PC-3 (cell line): Measurements from ENCODE around the gene PTPRN2. TPM values are rescaled to one million over a fixed set of nuclear protein-coding genes. Genes with fewer than 3 reads are reported as not detected.

Experiments used
- ATAC-seq: fragments of 200-7000 bp; cut with Tn5 transposase; 2 replicates; pipeline ENCODE4 v1.9.1; 2020; ENCODE audit warnings: mild to moderate bottlenecking, moderate library complexity
- BruUV-seq: library from RNA; stranded (reverse); fragments of 400-500 nt; replicated peaks from 2 replicates; lab custom pipeline; 2021; lab: Mats Ljungman, UMichigan
- CTCF ChIA-PET: fragments of 300-600 bp; sonication (Branson Sonifier 250); formaldehyde crosslinking; loops from one replicate; lab custom pipeline; 2022; ENCODE audit warnings: antibody characterized with exemption; lab: Charles Lee
- POLR2A ChIA-PET: fragments of 300-600 bp; sonication (Branson Sonifier 250); formaldehyde crosslinking; loops from one replicate; lab custom pipeline; 2022; ENCODE audit warnings: antibody characterized with exemption; ENCODE audit not compliant: unreplicated experiment; lab: Charles Lee
- DNase-seq: peaks from one replicate; pipeline ENCODE4 v3.0.0-alpha.2; 2015
- H2AFZ ChIP-seq: fragments of 300-600 bp; sonication (generic); 2 replicates; pipeline ENCODE4 v1.6.0; 2016; ENCODE audit warnings: antibody characterized with exemption, low read length
- H3F3A ChIP-seq: fragments of 300-600 bp; sonication (generic); one replicate; pipeline ENCODE4 v1.6.0; 2017; ENCODE audit warnings: antibody characterized with exemption, low read length, control low read depth, mild to moderate bottlenecking; ENCODE audit not compliant: unreplicated experiment
- H3K27ac ChIP-seq: fragments of 300-600 bp; sonication (generic); 2 replicates; pipeline ENCODE4 v1.5.1; 2016; ENCODE audit warnings: mild to moderate bottlenecking, low read length
- H3K27me3 ChIP-seq: fragments of 300-600 bp; sonication (generic); 2 replicates; pipeline ENCODE4 v1.6.1; 2016; ENCODE audit warnings: low read length, mixed read lengths
- H3K36me3 ChIP-seq: fragments of 300-600 bp; sonication (generic); 2 replicates; pipeline ENCODE4 v1.6.1; 2016; ENCODE audit warnings: low read depth, mixed run types, low read length, mixed read lengths
- H3K4me1 ChIP-seq: fragments of 300-600 bp; sonication (generic); 2 replicates; pipeline ENCODE4 v1.5.1; 2016; ENCODE audit warnings: low read length; ENCODE audit not compliant: insufficient read depth
- H3K4me2 ChIP-seq: fragments of 300-600 bp; sonication (generic); 2 replicates; pipeline ENCODE4 v1.6.0; 2016; ENCODE audit warnings: low read length
- H3K4me3 ChIP-seq: fragments of 300-600 bp; sonication (generic); 2 replicates; pipeline ENCODE4 v1.5.1; 2016; ENCODE audit warnings: mild to moderate bottlenecking, low read length, mixed read lengths
- H3K79me2 ChIP-seq: fragments of 300-600 bp; sonication (generic); 2 replicates; pipeline ENCODE4 v1.6.1; 2017; ENCODE audit warnings: low read length, mixed read lengths
- H3K9ac ChIP-seq: fragments of 300-600 bp; sonication (generic); 2 replicates; pipeline ENCODE4 v1.6.0; 2016; ENCODE audit warnings: mild to moderate bottlenecking, low read length
- H3K9me2 ChIP-seq: fragments of 300-600 bp; sonication (generic); replicated peaks from 2 replicates; pipeline ENCODE4 v1.6.1; 2016; ENCODE audit warnings: mixed run types, low read length, mixed read lengths
- H3K9me3 ChIP-seq: fragments of 300-600 bp; sonication (generic); 2 replicates; pipeline ENCODE4 v1.6.1; 2016; ENCODE audit warnings: low read length, mixed read lengths
- H4K20me1 ChIP-seq: fragments of 300-600 bp; sonication (generic); 2 replicates; pipeline ENCODE4 v1.6.1; 2016; ENCODE audit warnings: low read length, mixed read lengths
- CTCF ChIP-seq: fragments of 300-600 bp; sonication (generic); conservative IDR thresholded peaks from 2 replicates; pipeline ENCODE4 v1.5.1; 2017; ENCODE audit warnings: antibody characterized with exemption, low read depth, mild to moderate bottlenecking, low read length
- EZH2 ChIP-seq: fragments of 300-600 bp; sonication (generic); IDR thresholded peaks from one replicate; pipeline ENCODE4 v1.6.1; 2017; ENCODE audit warnings: antibody characterized with exemption, mild to moderate bottlenecking, low read length; ENCODE audit not compliant: unreplicated experiment
- EZH2phosphoT487 ChIP-seq: fragments of 300-600 bp; sonication (generic); IDR thresholded peaks from 2 replicates; pipeline ENCODE4 v1.6.1; 2018; ENCODE audit warnings: mild to moderate bottlenecking, antibody characterized with exemption, low read length, borderline replicate concordance
- intact Hi-C: fragments of 100-400 bp; cut with micrococcal nuclease; formaldehyde crosslinking; loops from 2 replicates; pipeline ENCODE4 v1.9.0; 2023
- total RNA-seq: library from RNA; depleted of rRNA; stranded (reverse); fragments of >200 nt; gene quantifications from 2 replicates; pipeline ENCODE4 v1.2.3, GENCODE V29; 2014

The PTPRN2 gene
- total RNA-seq, 1 experiment from 2014 or later, result 3.2 TPM

GRCh38 chr7:157560258-157560654, 1027.4 kb downstream of the PTPRN2 start:
- ChIA-PET POLR2A (no interaction called here), CTCF (no interaction called here)
- Histone ChIP-seq H3K4me3 (no peak overlapping the region), H3K27ac (no peak overlapping the region), H3K9me3 (no peaks in the 10 kb centered on the region), H2AFZ (no peak overlapping the region), H3K9ac (no peak overlapping the region), H3K4me2 (no peak overlapping the region), H3K79me2 (no peaks in the 10 kb centered on the region), H3K27me3 (no peaks in the 10 kb centered on the region), H4K20me1 (no peaks in the 10 kb centered on the region), H3K4me1 (peaks cover 36% of the 10 kb centered on the region), H3K36me3 (no peaks in the 10 kb centered on the region), H3K9me2 (no peaks in the 10 kb centered on the region), H3F3A (peaks cover 7% of the 10 kb centered on the region)
- intact Hi-C loops, result no loop called here
- BruUV-seq, result no TSS peak
- TF ChIP-seq EZH2phosphoT487 (no peak), EZH2 (no peak), CTCF (no peak)
- ATAC-seq (no peak), DNase-seq (no peak)

GRCh38 chr7:157559596-157560257, 1027.9 kb downstream of the PTPRN2 start:
- H3K79me2 ChIP-seq, result no peaks in the 10 kb centered on the region
- H3K9ac ChIP-seq, result no peak overlapping the region
- H3K27ac ChIP-seq, result no peak overlapping the region
- ChIA-PET POLR2A (no interaction called here), CTCF (no interaction called here)
- BruUV-seq, result no TSS peak
- no peak overlapping the region for H3K4me2 ChIP-seq
- H3K9me3 ChIP-seq, result no peaks in the 10 kb centered on the region
- H3K4me1 ChIP-seq, result peaks cover 36% of the 10 kb centered on the region
- peaks cover 10% of the 10 kb centered on the region for H3F3A ChIP-seq
- no peaks in the 10 kb centered on the region for H3K27me3 ChIP-seq
- no peak for ATAC-seq
- H3K36me3 ChIP-seq, result no peaks in the 10 kb centered on the region
- DNase-seq, result no peak
- H3K9me2 ChIP-seq, result no peaks in the 10 kb centered on the region
- TF ChIP-seq EZH2 (no peak), EZH2phosphoT487 (no peak), CTCF (no peak)
- no peaks in the 10 kb centered on the region for H4K20me1 ChIP-seq
- intact Hi-C loops, result loop anchor here (5.0 kb wide), 2 partner anchors 123 to 147 kb away; no protein-coding TSS in a partner anchor
- no peak overlapping the region for H2AFZ ChIP-seq
- no peak overlapping the region for H3K4me3 ChIP-seq

- POLR2A ChIA-PET, result no interaction called here
- Histone ChIP-seq H3K4me3 (no peak overlapping the region), H3F3A (peaks cover 14% of the 10 kb centered on the region), H3K4me1 (peaks cover 35% of the 10 kb centered on the region), H3K79me2 (no peaks in the 10 kb centered on the region), H3K9me2 (no peaks in the 10 kb centered on the region), H3K9me3 (no peaks in the 10 kb centered on the region), H2AFZ (no peak overlapping the region), H3K4me2 (no peak overlapping the region), H3K27ac (no peak overlapping the region), H3K27me3 (no peaks in the 10 kb centered on the region), H4K20me1 (no peaks in the 10 kb centered on the region), H3K36me3 (no peaks in the 10 kb centered on the region), H3K9ac (no peak overlapping the region)
- ATAC-seq (no peak), DNase-seq (no peak)
- no TSS peak for BruUV-seq
- TF ChIP-seq EZH2, result no peak
- TF ChIP-seq EZH2phosphoT487, result no peak
- TF ChIP-seq CTCF, result no peak
- intact Hi-C loops, result loop anchor here (5.0 kb wide), 2 partner anchors 123 to 147 kb away; no protein-coding TSS in a partner anchor
- CTCF ChIA-PET, result no interaction called here
Observed at GRCh38 chr7:157558875-157559595, 1028.6 kb downstream of the PTPRN2 start.
